ENCODE measurements around the gene COL6A5.

The COL6A5 gene

DNA sequence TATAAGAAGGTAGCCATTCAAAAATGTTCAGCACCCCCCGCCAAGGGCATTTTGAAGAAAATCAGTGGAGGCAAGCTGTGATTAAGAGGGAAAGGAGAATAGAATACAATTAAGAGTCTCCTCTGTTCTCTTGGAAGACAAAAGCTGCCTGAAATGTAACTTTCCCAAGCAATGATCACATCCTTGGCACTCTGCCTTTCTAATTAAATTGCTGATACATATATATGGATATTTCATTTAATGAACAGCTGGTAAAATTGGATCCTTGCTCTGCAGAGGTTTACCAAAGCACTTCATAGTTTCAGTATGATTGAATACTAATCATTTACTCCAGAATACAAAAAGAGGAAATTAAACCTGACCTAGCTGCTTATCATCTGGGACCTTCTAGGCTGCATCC lies 182.0 kb downstream of the COL6A5 start:
- DNase-seq, result peak; percentile 67

DNA sequence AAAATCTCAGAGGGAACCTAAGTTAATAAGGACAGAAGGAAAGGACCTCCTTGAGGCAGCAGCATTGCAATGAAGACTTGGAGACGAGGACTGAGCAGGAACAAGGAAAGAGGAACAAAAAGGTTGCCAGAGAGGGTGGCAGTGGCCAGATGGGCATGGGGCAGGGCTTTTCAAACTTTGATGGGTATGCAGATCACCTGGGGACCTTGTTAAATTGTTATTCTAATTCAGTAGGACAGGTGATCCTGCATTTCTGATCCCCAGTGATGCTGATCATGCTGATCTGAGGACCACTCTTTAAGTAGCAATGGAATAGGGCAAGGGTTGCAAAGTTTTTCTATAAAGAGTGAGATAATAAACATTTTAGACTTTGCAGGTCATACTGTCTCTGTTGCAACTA lies 182.6 kb downstream of the COL6A5 start:
- no peak for DNase-seq

DNA sequence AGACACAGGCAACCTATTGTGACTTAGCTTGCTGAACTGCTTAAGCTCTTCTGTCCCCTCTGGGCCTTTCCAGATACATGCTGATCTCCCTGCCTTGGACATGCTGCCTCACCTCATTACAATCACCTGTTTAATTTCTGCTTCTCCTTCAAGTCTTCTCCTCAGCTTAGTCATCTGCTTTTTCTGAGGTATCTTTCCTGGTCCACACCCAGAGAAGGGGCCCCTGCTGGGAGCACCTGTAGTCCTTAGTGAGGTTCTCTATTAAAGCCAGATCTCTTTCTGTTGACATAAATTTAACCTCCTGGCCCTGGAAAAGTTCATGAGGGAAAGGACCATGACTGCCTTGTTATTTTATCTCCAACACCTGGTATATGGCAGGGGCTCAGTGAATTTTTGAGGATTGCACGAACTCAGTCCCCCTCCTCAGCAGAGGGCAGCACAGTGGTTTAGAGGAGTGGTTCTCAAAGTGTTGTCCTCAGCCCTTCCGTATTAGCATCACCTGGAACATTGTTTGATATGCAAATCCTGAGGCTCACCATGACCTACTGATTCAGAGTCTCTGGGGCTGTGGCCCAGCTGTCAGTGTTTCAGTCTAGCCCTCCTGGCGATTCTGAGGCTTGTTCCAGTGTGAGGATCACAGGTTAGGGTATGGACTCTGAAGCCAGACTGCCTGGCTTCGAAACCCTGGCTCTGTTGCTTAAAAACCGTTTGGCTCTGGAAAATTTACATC lies 184.2 kb downstream of the COL6A5 start:
- no peak for DNase-seq

DNA sequence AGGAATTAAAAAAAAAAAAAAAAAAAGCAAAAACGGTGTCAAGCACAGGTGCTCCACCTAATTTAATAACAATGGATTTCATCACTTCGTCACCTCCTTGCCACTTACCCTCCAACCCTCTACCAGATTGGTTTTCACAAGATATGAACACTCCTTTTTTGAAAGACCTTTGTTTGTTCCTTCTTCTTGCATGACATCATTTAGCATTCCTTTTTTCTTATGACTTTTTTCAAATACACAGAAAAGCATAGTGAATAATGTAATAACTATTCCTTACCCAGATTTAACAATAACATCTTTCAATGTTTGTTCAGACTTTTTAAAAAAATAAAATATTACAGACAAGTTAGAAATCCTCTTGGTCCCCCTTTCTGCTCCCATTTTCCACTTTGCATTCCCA lies 187.8 kb downstream of the COL6A5 start:
- DNase-seq, result no peak
